Measurements from ENCODE around the gene CDKN2B-AS1.

GRCh38 chr9:22111176-22111953 is 116.8 kb downstream of the CDKN2B-AS1 start:
- TF ChIP-seq, protein P1, sequence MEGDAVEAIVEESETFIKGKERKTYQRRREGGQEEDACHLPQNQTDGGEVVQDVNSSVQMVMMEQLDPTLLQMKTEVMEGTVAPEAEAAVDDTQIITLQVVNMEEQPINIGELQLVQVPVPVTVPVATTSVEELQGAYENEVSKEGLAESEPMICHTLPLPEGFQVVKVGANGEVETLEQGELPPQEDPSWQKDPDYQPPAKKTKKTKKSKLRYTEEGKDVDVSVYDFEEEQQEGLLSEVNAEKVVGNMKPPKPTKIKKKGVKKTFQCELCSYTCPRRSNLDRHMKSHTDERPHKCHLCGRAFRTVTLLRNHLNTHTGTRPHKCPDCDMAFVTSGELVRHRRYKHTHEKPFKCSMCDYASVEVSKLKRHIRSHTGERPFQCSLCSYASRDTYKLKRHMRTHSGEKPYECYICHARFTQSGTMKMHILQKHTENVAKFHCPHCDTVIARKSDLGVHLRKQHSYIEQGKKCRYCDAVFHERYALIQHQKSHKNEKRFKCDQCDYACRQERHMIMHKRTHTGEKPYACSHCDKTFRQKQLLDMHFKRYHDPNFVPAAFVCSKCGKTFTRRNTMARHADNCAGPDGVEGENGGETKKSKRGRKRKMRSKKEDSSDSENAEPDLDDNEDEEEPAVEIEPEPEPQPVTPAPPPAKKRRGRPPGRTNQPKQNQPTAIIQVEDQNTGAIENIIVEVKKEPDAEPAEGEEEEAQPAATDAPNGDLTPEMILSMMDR (IDR thresholded peaks at IDR 0.05) = no peak
- no peak for TF ChIP-seq POLR2A (IDR thresholded peaks at IDR 0.05)
